Activated CD8-positive, alpha-beta memory T cell treated with anti-CD3 and anti-CD28 coated beads for 36 hours (primary cell): ENCODE results near the gene BABAM2. TPM values are rescaled to one million over a fixed set of nuclear protein-coding genes. Genes with fewer than 3 reads are reported as not detected.

Experiments
- CTCF ChIA-PET: fragments of 350-600 bp; sonication (Branson Sonifier 250); formaldehyde crosslinking; loops from one replicate; lab custom pipeline; 2021; ENCODE audit warnings: antibody characterized with exemption; lab: Charles Lee
- POLR2A ChIA-PET: fragments of 350-600 bp; sonication (Branson Sonifier 250); formaldehyde crosslinking; loops from one replicate; lab custom pipeline; 2021; ENCODE audit warnings: antibody characterized with exemption; lab: Charles Lee
- total RNA-seq, 2 experiments: library from RNA; stranded (reverse); gene quantifications; one replicate each; pipeline ENCODE4 v1.2.3, GENCODE V29; 2021

BABAM2 gene
- total RNA-seq, 2 experiments from 2014 or later: 79.4 to 79.9 TPM

- POLR2A ChIA-PET: no interaction called here
- CTCF ChIA-PET: no interaction called here
Measured at GRCh38 chr2:27922842-27923241, 32.3 kb downstream of the BABAM2 start.

DNA sequence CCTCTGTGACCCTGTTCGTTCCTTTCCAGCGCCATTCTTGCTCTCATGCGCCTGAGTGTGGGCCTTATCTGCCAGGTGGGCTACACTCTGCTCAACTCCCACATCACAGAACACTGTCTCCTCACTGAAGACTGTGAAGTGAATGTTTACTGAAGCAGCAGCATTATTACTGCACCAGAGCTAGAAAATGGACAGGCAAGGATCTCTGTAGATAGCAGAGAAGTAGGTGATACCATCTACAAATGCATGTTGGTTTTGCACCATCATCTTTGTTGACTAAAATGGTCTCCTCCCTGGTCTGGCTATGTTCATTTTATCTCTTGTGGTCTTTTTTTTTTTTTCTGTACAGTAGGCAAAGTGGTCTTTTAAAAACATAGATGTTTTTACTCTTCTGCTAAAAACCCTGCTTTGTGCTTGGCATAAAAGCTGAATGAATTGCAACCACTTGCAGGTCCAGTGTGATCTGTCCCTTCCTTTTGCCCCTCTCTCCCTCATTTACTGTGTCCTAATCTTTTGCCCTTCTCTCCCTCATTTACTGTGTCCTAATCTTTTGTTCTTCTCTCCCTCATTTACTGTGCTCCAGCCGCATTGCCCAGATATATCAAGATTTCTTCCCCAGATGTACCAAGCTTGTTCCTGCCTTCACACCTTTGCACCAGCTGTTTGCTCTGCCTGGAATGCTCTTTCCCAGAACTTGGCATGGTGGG is 35.4 kb downstream of the BABAM2 start:
- CTCF ChIA-PET: no interaction called here

GRCh38 chr2:27929916-27930486 is 39.5 kb downstream of the BABAM2 start:
- CTCF ChIA-PET: no interaction called here
- POLR2A ChIA-PET: no interaction called here

More for the DNA sequence above, 35.4 kb downstream of the BABAM2 start:
- POLR2A ChIA-PET: no interaction called here

DNA sequence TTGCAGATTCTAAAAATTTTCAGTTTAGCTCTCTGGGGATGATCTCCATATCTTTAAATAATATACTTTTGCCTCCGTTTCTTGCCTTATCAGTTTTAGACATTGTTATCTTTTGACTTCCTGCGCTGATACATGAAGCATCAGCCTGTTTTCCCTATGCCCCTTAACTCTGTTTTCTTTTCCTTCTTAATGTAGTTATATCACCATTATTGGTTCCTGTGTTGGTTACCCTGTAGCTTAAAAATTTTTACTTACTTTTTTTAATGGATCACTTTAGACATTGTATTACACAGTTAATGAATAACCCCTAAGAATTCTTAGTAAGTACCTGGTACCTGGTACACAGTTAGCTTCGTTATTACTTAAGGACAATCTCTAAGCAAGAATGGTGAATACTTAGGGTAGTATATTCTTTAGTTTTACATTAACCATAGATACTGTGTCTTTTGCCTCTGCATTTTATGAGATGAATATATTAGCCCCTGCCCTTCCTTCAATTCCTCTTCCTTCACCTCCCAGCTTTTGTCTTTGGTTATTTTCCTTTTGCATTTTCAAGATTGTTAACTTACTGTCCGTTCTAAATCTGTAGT is 40.9 kb downstream of the BABAM2 start:
- CTCF ChIA-PET: no interaction called here
- POLR2A ChIA-PET: no interaction called here

- CTCF ChIA-PET: no interaction called here
- POLR2A ChIA-PET: no interaction called here
Measured at GRCh38 chr2:27932396-27932795, 41.9 kb downstream of the BABAM2 start.

- ChIA-PET POLR2A (no interaction called here), CTCF (no interaction called here)
Measured at GRCh38 chr2:27935026-27935425, 44.5 kb downstream of the BABAM2 start.

GRCh38 chr2:27940090-27940671 is 49.7 kb downstream of the BABAM2 start:
- ChIA-PET POLR2A (no interaction called here), CTCF (no interaction called here)

- ChIA-PET CTCF (no interaction called here), POLR2A (interaction anchor here (0.8 kb wide), 1 partner anchor 12 kb away, joined by 3 read pairs; no protein-coding TSS in a partner anchor)
Measured at GRCh38 chr2:27940982-27941381, 50.5 kb downstream of the BABAM2 start.

GRCh38 chr2:27942612-27943547 is 52.4 kb downstream of the BABAM2 start:
- POLR2A ChIA-PET: no interaction called here

DNA sequence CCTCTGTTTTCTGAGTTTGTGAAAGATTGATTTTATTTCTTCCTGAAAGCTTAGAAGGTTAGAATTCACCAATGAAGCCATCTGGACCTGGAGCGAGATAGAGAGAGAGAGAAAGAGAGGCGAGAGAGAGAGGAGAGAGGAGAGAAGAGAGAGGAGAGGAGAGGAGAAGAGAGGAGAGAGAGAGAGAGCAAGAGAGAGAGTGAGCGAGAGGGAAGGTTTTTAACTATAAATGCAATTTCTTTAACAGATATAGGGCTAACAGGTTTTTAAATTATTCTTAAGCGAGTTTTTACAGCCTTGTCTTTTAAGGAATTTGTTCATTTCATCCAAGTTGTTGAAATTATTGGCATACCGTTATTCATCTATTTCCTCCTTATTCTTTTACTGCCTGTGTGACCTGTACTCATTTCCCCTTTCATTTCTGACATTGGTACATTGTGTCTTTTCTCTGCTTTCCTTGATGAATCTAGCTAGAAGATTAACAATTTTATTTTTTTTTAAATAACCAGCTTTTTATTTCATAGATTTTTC is 56.1 kb downstream of the BABAM2 start:
- CTCF ChIA-PET: no interaction called here
- POLR2A ChIA-PET: no interaction called here

More at GRCh38 chr2:27942612-27943547, 52.4 kb downstream of the BABAM2 start:
- CTCF ChIA-PET: no interaction called here

- POLR2A ChIA-PET: no interaction called here
- CTCF ChIA-PET: no interaction called here
Measured at GRCh38 chr2:27952070-27952469, 61.5 kb downstream of the BABAM2 start.

- CTCF ChIA-PET: no interaction called here
- POLR2A ChIA-PET: interaction anchor here (0.6 kb wide), 1 partner anchor 12 kb away, joined by 3 read pairs; no protein-coding TSS in a partner anchor
Measured at GRCh38 chr2:27953077-27953476, 62.5 kb downstream of the BABAM2 start.

DNA sequence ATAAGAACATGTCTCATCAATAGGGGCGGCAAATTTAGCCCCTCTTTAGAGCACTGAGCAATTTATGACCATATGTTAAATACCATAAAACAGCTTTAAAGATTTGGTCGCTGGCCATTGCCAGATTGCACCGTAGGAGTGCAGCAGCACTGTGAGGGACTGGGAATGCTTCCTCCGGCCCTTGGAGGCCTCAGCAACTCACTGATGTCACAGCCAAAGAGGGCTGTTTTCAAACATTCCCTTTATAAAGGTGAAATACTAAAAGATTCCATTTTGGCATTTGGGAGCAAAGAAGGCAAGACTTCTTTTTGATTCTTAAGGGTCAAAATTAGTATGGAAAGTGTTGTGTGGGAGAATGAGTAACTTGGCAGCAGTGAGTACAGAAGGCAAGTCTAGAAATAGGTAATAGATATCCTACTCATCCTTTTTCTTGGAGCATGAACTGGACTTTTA is 63.7 kb downstream of the BABAM2 start:
- POLR2A ChIA-PET: no interaction called here
- CTCF ChIA-PET: interaction anchor here (0.7 to 1.4 kb wide), 2 partner anchors 52 to 372 kb away, joined by 4 read pairs; no protein-coding TSS in a partner anchor

GRCh38 chr2:27954771-27955383 is 64.3 kb downstream of the BABAM2 start:
- CTCF ChIA-PET: interaction anchor here (1.4 kb wide), 1 partner anchor 53 kb away, joined by 4 read pairs; no protein-coding TSS in a partner anchor

GRCh38 chr2:27955384-27956161 is 65.0 kb downstream of the BABAM2 start:
- POLR2A ChIA-PET: interaction anchor here (1.0 kb wide), 1 partner anchor 22 kb away, joined by 3 read pairs; no protein-coding TSS in a partner anchor
- CTCF ChIA-PET: no interaction called here

More at GRCh38 chr2:27954771-27955383, 64.3 kb downstream of the BABAM2 start:
- POLR2A ChIA-PET: interaction anchor here (1.0 kb wide), 1 partner anchor 23 kb away, joined by 3 read pairs; no protein-coding TSS in a partner anchor

GRCh38 chr2:27956888-27957287 is 66.4 kb downstream of the BABAM2 start:
- ChIA-PET POLR2A (no interaction called here), CTCF (no interaction called here)

DNA sequence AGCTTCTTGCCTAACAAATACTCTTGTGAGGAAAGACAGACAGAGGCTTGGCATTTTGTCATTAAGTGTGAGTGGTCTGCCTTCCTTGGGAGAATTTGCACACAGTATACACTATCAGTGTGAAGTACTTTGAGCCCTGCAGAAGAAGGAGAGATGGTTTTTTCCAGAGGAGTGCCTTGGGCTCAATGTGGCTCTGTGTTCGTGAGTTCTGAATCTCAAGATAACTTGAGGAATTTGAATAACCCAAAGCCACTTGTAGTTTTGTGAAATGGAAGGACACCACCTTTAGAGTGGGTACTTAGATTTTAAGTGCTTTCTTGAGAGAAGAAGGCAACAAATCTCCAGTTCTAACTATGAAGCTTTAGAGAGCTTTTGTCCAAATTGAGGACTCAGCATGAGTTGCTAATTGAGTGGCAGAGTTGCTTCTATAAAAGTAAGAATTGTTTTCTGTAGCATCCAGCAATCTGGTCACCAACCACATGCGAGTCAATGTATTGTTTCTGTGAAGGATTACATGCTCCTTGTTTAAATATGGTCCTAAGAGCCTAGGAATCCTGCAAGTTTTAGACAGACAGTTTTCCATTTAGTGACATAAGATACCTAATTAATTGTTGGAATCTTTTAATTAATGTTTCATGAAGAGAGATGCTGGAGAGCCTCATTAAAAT is 68.3 kb downstream of the BABAM2 start:
- ChIA-PET CTCF (no interaction called here), POLR2A (interaction anchor here (0.7 to 0.9 kb wide), 2 partner anchors 56 to 81 kb away, joined by 3 read pairs; no protein-coding TSS in a partner anchor)
